PFSK-1 (cell line): ENCODE results near the gene GLIPR1L1. TPM values are rescaled to one million over a fixed set of nuclear protein-coding genes. Genes with fewer than 3 reads are reported as not detected.

ENCODE experiments used
- FOXP2 ChIP-seq: optimal IDR thresholded peaks from 2 replicates; pipeline ENCODE3; 2011; ENCODE audit warnings: borderline replicate concordance, control low read depth, inconsistent platforms; ENCODE audit not compliant: insufficient read depth; ENCODE audit errors: extremely low read length, extremely low read depth
- POLR2AphosphoS5 ChIP-seq: IDR thresholded peaks from 2 replicates; pipeline ENCODE4 v1.6.1; 2012; ENCODE audit warnings: low read depth, mild to moderate bottlenecking, control low read depth, low read length, moderate library complexity
- SIN3A ChIP-seq: IDR thresholded peaks from 2 replicates; pipeline ENCODE4 v1.6.1; 2012; ENCODE audit warnings: mild to moderate bottlenecking, low read length, moderate library complexity, borderline replicate concordance; ENCODE audit not compliant: insufficient read depth
- TAF1 ChIP-seq: IDR thresholded peaks from 2 replicates; pipeline ENCODE4 v1.6.1; 2012; ENCODE audit warnings: low read length, control low read depth, borderline replicate concordance; ENCODE audit not compliant: insufficient read depth
- polyA plus RNA-seq: library from polyadenylated mRNA; unstranded; fragments of >200 nt; gene quantifications from one replicate; pipeline ENCODE4 v1.2.1, GENCODE V29; 2012; ENCODE audit warnings: low read depth, missing spikeins; ENCODE audit not compliant: insufficient read length
- TF ChIP-seq, protein P1 (sequence below), 2 experiments: IDR thresholded peaks; 2 replicates each; pipeline versions ENCODE4 v1.6.1 to v1.8.0; 2011 to 2012; ENCODE audit warnings: low read depth in 2 of 2, low read length in 2 of 2, control low read depth in 1 of 2, inconsistent platforms in 1 of 2, mild to moderate bottlenecking in 1 of 2, moderate library complexity in 1 of 2; ENCODE audit not compliant: insufficient read depth in 1 of 2

Gene GLIPR1L1, protein sequence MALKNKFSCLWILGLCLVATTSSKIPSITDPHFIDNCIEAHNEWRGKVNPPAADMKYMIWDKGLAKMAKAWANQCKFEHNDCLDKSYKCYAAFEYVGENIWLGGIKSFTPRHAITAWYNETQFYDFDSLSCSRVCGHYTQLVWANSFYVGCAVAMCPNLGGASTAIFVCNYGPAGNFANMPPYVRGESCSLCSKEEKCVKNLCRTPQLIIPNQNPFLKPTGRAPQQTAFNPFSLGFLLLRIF
- polyA plus RNA-seq, result not detected

- no peak for TF ChIP-seq FOXP2
- TF ChIP-seq, protein P1, sequence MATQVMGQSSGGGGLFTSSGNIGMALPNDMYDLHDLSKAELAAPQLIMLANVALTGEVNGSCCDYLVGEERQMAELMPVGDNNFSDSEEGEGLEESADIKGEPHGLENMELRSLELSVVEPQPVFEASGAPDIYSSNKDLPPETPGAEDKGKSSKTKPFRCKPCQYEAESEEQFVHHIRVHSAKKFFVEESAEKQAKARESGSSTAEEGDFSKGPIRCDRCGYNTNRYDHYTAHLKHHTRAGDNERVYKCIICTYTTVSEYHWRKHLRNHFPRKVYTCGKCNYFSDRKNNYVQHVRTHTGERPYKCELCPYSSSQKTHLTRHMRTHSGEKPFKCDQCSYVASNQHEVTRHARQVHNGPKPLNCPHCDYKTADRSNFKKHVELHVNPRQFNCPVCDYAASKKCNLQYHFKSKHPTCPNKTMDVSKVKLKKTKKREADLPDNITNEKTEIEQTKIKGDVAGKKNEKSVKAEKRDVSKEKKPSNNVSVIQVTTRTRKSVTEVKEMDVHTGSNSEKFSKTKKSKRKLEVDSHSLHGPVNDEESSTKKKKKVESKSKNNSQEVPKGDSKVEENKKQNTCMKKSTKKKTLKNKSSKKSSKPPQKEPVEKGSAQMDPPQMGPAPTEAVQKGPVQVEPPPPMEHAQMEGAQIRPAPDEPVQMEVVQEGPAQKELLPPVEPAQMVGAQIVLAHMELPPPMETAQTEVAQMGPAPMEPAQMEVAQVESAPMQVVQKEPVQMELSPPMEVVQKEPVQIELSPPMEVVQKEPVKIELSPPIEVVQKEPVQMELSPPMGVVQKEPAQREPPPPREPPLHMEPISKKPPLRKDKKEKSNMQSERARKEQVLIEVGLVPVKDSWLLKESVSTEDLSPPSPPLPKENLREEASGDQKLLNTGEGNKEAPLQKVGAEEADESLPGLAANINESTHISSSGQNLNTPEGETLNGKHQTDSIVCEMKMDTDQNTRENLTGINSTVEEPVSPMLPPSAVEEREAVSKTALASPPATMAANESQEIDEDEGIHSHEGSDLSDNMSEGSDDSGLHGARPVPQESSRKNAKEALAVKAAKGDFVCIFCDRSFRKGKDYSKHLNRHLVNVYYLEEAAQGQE (IDR thresholded peaks at IDR 0.05; ENCODE audit: insufficient read depth in 1 of 2, low read depth in 2 of 2, low read length in 2 of 2), result no peak
- no peak for TF ChIP-seq SIN3A
- TF ChIP-seq TAF1, result no peak
- TF ChIP-seq POLR2AphosphoS5, result no peak
Measured at GRCh38 chr12:75334384-75335030, at the start of gene GLIPR1L1. Gene GLIPR1L1 (plus strand): TSS chr12:75334670. CDS start chr12:75334729, 59 bp downstream.

DNA sequence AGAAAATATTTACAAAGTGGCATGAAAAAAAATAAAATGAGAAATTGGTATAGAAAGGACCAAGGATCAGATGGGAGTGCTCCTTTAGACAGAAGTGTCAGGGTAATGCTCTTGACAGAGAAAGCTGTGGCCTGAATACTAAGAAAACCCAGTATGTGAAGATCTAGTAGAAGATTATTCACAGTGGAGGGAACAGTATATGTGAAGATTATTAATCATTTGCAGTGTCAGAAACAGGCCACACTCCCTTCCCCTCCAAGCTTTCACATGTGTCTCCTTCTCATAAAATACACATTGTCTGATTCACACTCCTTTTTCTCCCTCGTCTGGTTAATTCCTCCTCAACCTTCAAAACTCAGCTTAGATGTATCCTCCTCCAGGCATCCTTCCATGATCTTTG is 45.6 kb upstream of the GLIPR1L1 start:
- TF ChIP-seq FOXP2, result no peak
- TF ChIP-seq, protein P1 (IDR thresholded peaks at IDR 0.05; ENCODE audit: insufficient read depth in 1 of 2, low read depth in 2 of 2, low read length in 2 of 2), result no peak
- no peak for TF ChIP-seq TAF1
- no peak for TF ChIP-seq SIN3A
- TF ChIP-seq POLR2AphosphoS5, result no peak

DNA sequence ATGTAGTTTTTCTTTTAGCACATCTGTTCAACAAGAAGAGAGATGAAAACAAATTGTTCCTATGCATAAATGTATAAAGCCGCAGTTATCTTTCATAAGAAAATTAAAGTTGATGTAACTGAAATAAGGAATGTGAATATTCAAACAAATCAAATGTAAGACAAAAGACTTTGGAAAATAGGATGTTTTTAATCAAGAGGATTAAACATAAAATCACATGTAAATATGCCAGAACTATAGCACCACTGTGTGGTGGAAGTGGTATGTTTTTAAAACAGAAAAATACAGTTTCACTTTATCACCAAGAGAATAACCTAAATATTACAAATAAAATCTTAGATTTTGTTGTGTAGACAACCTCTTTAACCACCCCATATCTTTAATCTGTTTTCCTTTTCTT is 44.7 kb upstream of the GLIPR1L1 start:
- TF ChIP-seq FOXP2, result no peak
- TF ChIP-seq, protein P1 (IDR thresholded peaks at IDR 0.05; ENCODE audit: insufficient read depth in 1 of 2, low read depth in 2 of 2, low read length in 2 of 2), result no peak
- TF ChIP-seq POLR2AphosphoS5, result no peak

DNA sequence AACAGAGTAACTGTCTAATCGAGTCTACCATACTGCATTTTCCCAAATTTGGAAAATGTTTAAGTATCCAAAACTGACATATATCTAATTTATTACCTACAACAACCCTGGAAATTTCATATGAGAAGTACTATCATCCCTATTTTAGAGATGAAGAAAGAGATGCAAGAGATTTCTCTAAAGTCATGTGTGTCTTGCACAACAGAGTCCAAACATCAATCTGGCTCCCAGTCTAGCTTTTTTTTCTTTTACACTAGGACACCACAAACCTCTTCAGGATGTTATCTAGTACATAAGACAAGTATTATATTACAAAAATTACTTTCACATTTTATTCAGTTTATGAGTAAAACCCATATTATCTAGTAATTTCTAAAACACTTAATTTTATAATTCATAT is 43.5 kb upstream of the GLIPR1L1 start:
- no peak for TF ChIP-seq TAF1
- no peak for TF ChIP-seq SIN3A
- no peak for TF ChIP-seq FOXP2
- TF ChIP-seq, protein P1 (IDR thresholded peaks at IDR 0.05; ENCODE audit: insufficient read depth in 1 of 2, low read depth in 2 of 2, low read length in 2 of 2), result no peak
- no peak for TF ChIP-seq POLR2AphosphoS5

GRCh38 chr12:75294336-75294735 is 40.1 kb upstream of the GLIPR1L1 start:
- TF ChIP-seq, protein P1 (IDR thresholded peaks at IDR 0.05; ENCODE audit: insufficient read depth in 1 of 2, low read depth in 2 of 2, low read length in 2 of 2), result no peak
- no peak for TF ChIP-seq POLR2AphosphoS5
- TF ChIP-seq FOXP2, result no peak
- TF ChIP-seq TAF1, result no peak
- TF ChIP-seq SIN3A, result no peak
